HEK293 (cell line): ENCODE data around the gene CNPY1.

Source experiments
- CTCF ChIA-PET: fragments of 350-600 bp; formaldehyde crosslinking; extraction: SDS; loops from one replicate; lab custom pipeline; 2021; ENCODE audit warnings: antibody characterized with exemption; lab: Yijun Ruan, JAX
- POLR2A ChIA-PET: fragments of 300-600 bp; formaldehyde crosslinking; extraction: SDS; loops from one replicate; lab custom pipeline; 2020; ENCODE audit warnings: antibody characterized with exemption, inconsistent platforms; lab: Yijun Ruan, JAX
- H3K27ac ChIP-seq: fragments of 200-500 bp; sonication (Bioruptor generic); 2 replicates; pipeline ENCODE4 v1.5.1; 2014; ENCODE audit warnings: low read depth, low read length, control low read depth, inconsistent platforms; ENCODE audit errors: extremely low read depth
- H3K36me3 ChIP-seq, 2 experiments: fragments of 200-500 bp in 1 of 2; sonication (Bioruptor generic) in 1 of 2; 1 replicate in 1 of 2; 2 replicates in 1 of 2; pipeline ENCODE4 v1.5.1; 2014 to 2017; ENCODE audit warnings: inconsistent platforms in 2 of 2, low read length in 2 of 2; ENCODE audit not compliant: control insufficient read depth in 2 of 2, insufficient read depth in 1 of 2
- H3K4me1 ChIP-seq: fragments of 200-500 bp; sonication (Bioruptor generic); 2 replicates; pipeline ENCODE4 v1.5.1; 2014; ENCODE audit warnings: mild to moderate bottlenecking, low read length, inconsistent platforms; ENCODE audit not compliant: control insufficient read depth, insufficient read depth
- H3K4me3 ChIP-seq: 2 replicates; pipeline ENCODE4 v1.5.1; 2011; ENCODE audit warnings: low read depth, mild to moderate bottlenecking, control low read depth, low read length, moderate library complexity
- H3K9me3 ChIP-seq: fragments of 200-500 bp; sonication (Bioruptor generic); 2 replicates; pipeline ENCODE4 v1.5.1; 2014; ENCODE audit warnings: low read depth, low read length, inconsistent platforms; ENCODE audit not compliant: control insufficient read depth, insufficient read depth
- AEBP2 ChIP-seq: fragments of 450-650 bp; formaldehyde crosslinking; IDR thresholded peaks from 2 replicates; pipeline ENCODE4 v1.5.1; 2016; ENCODE audit warnings: missing biosample characterization, missing genetic modification characterization, borderline replicate concordance
- ATF2 ChIP-seq: fragments of 450-650 bp; formaldehyde crosslinking; IDR thresholded peaks from 2 replicates; pipeline ENCODE4 v1.5.1; 2016; ENCODE audit warnings: missing biosample characterization, missing genetic modification characterization, low read depth
- EGR2 ChIP-seq: fragments of 450-650 bp; formaldehyde crosslinking; IDR thresholded peaks from 2 replicates; pipeline ENCODE4 v1.5.1; 2016; ENCODE audit warnings: low read depth, missing biosample characterization, missing genetic modification characterization
- GLI4 ChIP-seq: fragments of 450-650 bp; formaldehyde crosslinking; IDR thresholded peaks from 2 replicates; pipeline ENCODE4 v1.5.1; 2016; ENCODE audit warnings: missing biosample characterization, missing genetic modification characterization
- REPIN1 ChIP-seq: fragments of 450-650 bp; formaldehyde crosslinking; IDR thresholded peaks from 2 replicates; pipeline ENCODE4 v1.5.1; 2017; ENCODE audit warnings: missing biosample characterization, missing genetic modification characterization, low read depth
- ZBTB1 ChIP-seq: fragments of 450-650 bp; formaldehyde crosslinking; IDR thresholded peaks from 2 replicates; pipeline ENCODE4 v1.5.1; 2016; ENCODE audit warnings: missing biosample characterization, missing genetic modification characterization
- ZBTB20 ChIP-seq: fragments of 450-650 bp; formaldehyde crosslinking; IDR thresholded peaks from 2 replicates; pipeline ENCODE4 v1.5.1; 2016; ENCODE audit warnings: missing biosample characterization, missing genetic modification characterization
- ZBTB21 ChIP-seq: fragments of 450-650 bp; formaldehyde crosslinking; IDR thresholded peaks from 2 replicates; pipeline ENCODE4 v1.5.1; 2017; ENCODE audit warnings: missing biosample characterization, missing genetic modification characterization
- ZBTB6 ChIP-seq: fragments of 450-650 bp; formaldehyde crosslinking; IDR thresholded peaks from 2 replicates; pipeline ENCODE4 v1.5.1; 2017; ENCODE audit warnings: missing biosample characterization, missing genetic modification characterization
- ZFHX2 ChIP-seq: fragments of 450-650 bp; formaldehyde crosslinking; conservative IDR thresholded peaks from 2 replicates; pipeline ENCODE4 v1.5.1; 2016; ENCODE audit warnings: missing biosample characterization, missing genetic modification characterization
- ZNF10 ChIP-seq: fragments of 450-650 bp; formaldehyde crosslinking; IDR thresholded peaks from 2 replicates; pipeline ENCODE4 v1.5.1; 2017; ENCODE audit warnings: missing biosample characterization, missing genetic modification characterization
- ZNF248 ChIP-seq: fragments of 450-650 bp; formaldehyde crosslinking; IDR thresholded peaks from 2 replicates; pipeline ENCODE4 v1.5.1; 2017; ENCODE audit warnings: missing biosample characterization, missing genetic modification characterization
- ZNF404 ChIP-seq: fragments of 450-650 bp; formaldehyde crosslinking; IDR thresholded peaks from 2 replicates; pipeline ENCODE4 v1.5.1; 2017; ENCODE audit warnings: missing biosample characterization, missing genetic modification characterization
- ZNF423 ChIP-seq: fragments of 450-650 bp; formaldehyde crosslinking; IDR thresholded peaks from 2 replicates; pipeline ENCODE4 v1.5.1; 2016; ENCODE audit warnings: missing biosample characterization, missing genetic modification characterization
- ZNF473 ChIP-seq: fragments of 450-650 bp; formaldehyde crosslinking; IDR thresholded peaks from 2 replicates; pipeline ENCODE4 v1.5.1; 2017; ENCODE audit warnings: missing biosample characterization, missing genetic modification characterization
- ZNF514 ChIP-seq: fragments of 450-650 bp; formaldehyde crosslinking; IDR thresholded peaks from 2 replicates; pipeline ENCODE4 v1.5.1; 2016; ENCODE audit warnings: missing biosample characterization, missing genetic modification characterization
- ZNF518A ChIP-seq: fragments of 450-650 bp; formaldehyde crosslinking; conservative IDR thresholded peaks from 2 replicates; pipeline ENCODE4 v1.5.1; 2016; ENCODE audit warnings: low read depth, missing biosample characterization, missing genetic modification characterization
- ZNF580 ChIP-seq: fragments of 450-650 bp; formaldehyde crosslinking; IDR thresholded peaks from 2 replicates; pipeline ENCODE4 v1.5.1; 2016; ENCODE audit warnings: missing biosample characterization, missing genetic modification characterization
- ZNF600 ChIP-seq: fragments of 450-650 bp; formaldehyde crosslinking; IDR thresholded peaks from 2 replicates; pipeline ENCODE4 v1.5.1; 2016; ENCODE audit warnings: missing biosample characterization, missing genetic modification characterization
- ZNF677 ChIP-seq: fragments of 450-650 bp; IDR thresholded peaks from 2 replicates; pipeline ENCODE4 v1.5.0; 2018; ENCODE audit warnings: missing biosample characterization, mild to moderate bottlenecking, missing genetic modification characterization, moderate library complexity
- TF ChIP-seq, protein P1 (sequence below): fragments of 450-650 bp; IDR thresholded peaks from 2 replicates; pipeline ENCODE4 v1.5.1; 2018; ENCODE audit warnings: missing biosample characterization, mild to moderate bottlenecking, missing genetic modification characterization

Gene CNPY1

GRCh38 chr7:155483868-155484325 is 62.5 kb downstream of the CNPY1 start:
- POLR2A ChIA-PET = no interaction called here
- H3K4me3 ChIP-seq = no peak overlapping the region
- no peaks in the 10 kb centered on the region for H3K4me1 ChIP-seq
- H3K36me3 ChIP-seq = no peaks in the 10 kb centered on the region
- CTCF ChIA-PET = no interaction called here
- no peak overlapping the region for H3K27ac ChIP-seq
- no peaks in the 10 kb centered on the region for H3K9me3 ChIP-seq
- no peak for TF ChIP-seq ZNF10 (tag by site-specific recombination)
- peak; percentile 55; the same call in 1 of the 2 replicates for TF ChIP-seq EGR2 (tag by site-specific recombination)
- TF ChIP-seq ZNF677 (tag by site-specific recombination) = no peak
- no peak for TF ChIP-seq ZNF514 (tag by site-specific recombination)
- peak; percentile 91 for TF ChIP-seq ZFHX2
- TF ChIP-seq ATF2 = no peak

- Histone ChIP-seq H3K36me3 (no peaks in the 10 kb centered on the region), H3K27ac (no peak overlapping the region), H3K4me3 (no peak overlapping the region), H3K4me1 (no peaks in the 10 kb centered on the region), H3K9me3 (no peaks in the 10 kb centered on the region)
- CTCF ChIA-PET = no interaction called here
- POLR2A ChIA-PET = no interaction called here
- TF ChIP-seq ZBTB6 (tag by site-specific recombination) = no peak
- TF ChIP-seq ZNF423 = no peak
- no peak for TF ChIP-seq ZNF404 (tag by site-specific recombination)
- TF ChIP-seq, protein P1, sequence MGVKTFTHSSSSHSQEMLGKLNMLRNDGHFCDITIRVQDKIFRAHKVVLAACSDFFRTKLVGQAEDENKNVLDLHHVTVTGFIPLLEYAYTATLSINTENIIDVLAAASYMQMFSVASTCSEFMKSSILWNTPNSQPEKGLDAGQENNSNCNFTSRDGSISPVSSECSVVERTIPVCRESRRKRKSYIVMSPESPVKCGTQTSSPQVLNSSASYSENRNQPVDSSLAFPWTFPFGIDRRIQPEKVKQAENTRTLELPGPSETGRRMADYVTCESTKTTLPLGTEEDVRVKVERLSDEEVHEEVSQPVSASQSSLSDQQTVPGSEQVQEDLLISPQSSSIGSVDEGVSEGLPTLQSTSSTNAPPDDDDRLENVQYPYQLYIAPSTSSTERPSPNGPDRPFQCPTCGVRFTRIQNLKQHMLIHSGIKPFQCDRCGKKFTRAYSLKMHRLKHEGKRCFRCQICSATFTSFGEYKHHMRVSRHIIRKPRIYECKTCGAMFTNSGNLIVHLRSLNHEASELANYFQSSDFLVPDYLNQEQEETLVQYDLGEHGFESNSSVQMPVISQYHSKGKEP (tag by site-specific recombination) = no peak
- TF ChIP-seq ZNF248 (tag by site-specific recombination) = no peak
- no peak for TF ChIP-seq ZNF580 (tag by site-specific recombination)
Measured at GRCh38 chr7:155483245-155483644, 63.1 kb downstream of the CNPY1 start.

DNA sequence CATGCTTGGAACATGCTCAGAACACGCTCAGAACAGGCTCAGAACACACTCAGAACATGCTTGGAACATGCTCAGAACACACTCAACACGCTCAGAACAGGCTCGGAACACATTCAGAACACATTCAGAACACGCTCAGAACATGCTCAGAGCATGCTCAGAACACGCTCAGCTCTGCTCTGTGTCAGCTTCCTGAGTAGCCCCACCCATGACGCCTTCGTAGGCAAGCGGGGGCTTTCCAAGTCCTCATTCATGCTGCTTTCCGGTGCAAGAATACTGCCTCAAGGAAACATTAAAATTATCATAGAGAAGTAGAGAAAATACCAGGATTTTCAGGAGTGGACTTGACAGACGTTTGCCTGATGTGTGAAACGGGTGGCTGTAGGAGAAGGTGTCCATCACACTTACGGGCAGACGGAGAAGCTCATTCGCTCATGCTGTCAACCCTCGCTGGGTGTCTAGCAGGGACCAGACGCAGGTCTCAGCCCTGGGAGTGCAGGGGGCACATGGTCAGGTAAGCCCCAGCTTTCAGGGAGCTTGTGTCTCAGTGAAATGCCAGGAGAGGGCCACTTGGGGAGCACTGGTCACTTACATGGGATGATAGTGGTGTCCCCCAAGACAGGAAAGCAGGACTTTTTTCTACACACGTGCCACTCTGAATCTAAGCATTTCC is 63.7 kb downstream of the CNPY1 start:
- ChIA-PET CTCF (no interaction called here), POLR2A (no interaction called here)
- TF ChIP-seq ZBTB1 (no peak), REPIN1 (tag by site-specific recombination) (no peak), ZBTB20 (no peak), GLI4 (tag by site-specific recombination) (no peak), ZBTB21 (tag by site-specific recombination) (no peak), ZNF10 (tag by site-specific recombination) (no peak), ZNF473 (tag by site-specific recombination) (no peak), ZNF677 (tag by site-specific recombination) (no peak), ZNF518A (tag by site-specific recombination) (no peak), AEBP2 (no peak), ZNF600 (tag by site-specific recombination) (no peak)

More for the DNA sequence above, 63.7 kb downstream of the CNPY1 start:
- Histone ChIP-seq H3K36me3 (no peaks in the 10 kb centered on the region), H3K27ac (no peak overlapping the region), H3K9me3 (no peaks in the 10 kb centered on the region), H3K4me1 (no peaks in the 10 kb centered on the region), H3K4me3 (no peak overlapping the region)
